ENCODE results near the gene ARHGAP42. TPM values are rescaled to one million over a fixed set of nuclear protein-coding genes. Genes with fewer than 3 reads are reported as not detected.

The ARHGAP42 gene
- total RNA-seq, 1 donor from 2014 or later, result 0.16 TPM

GRCh38 chr11:100830978-100831732, 144.1 kb downstream of the ARHGAP42 start:
- no peak for DNase-seq (ENCODE audit: low spot score)
- intact Hi-C loops (cut with micrococcal nuclease), result no loop called here
- H3K36me3 Mint-ChIP-seq (ENCODE audit: low read depth), result no peaks in the 10 kb centered on the region
- H3K9me3 Mint-ChIP-seq, result no peaks in the 10 kb centered on the region
- H3K27ac Mint-ChIP-seq, result no peak overlapping the region
- no peak overlapping the region for H3K4me3 Mint-ChIP-seq (ENCODE audit: low read depth)
- no peaks in the 10 kb centered on the region for H3K4me1 Mint-ChIP-seq (ENCODE audit: low read depth)
- H3K27me3 Mint-ChIP-seq (ENCODE audit: low read depth), result no peaks in the 10 kb centered on the region

- no peaks in the 10 kb centered on the region for H3K9me3 Mint-ChIP-seq
- H3K27ac Mint-ChIP-seq, result no peak overlapping the region
- H3K4me1 Mint-ChIP-seq (ENCODE audit: low read depth), result no peaks in the 10 kb centered on the region
- no peaks in the 10 kb centered on the region for H3K27me3 Mint-ChIP-seq (ENCODE audit: low read depth)
- DNase-seq (ENCODE audit: low spot score), result no peak
- intact Hi-C loops (cut with micrococcal nuclease), result no loop called here
- H3K36me3 Mint-ChIP-seq (ENCODE audit: low read depth), result no peaks in the 10 kb centered on the region
- no peak overlapping the region for H3K4me3 Mint-ChIP-seq (ENCODE audit: low read depth)
Measured at GRCh38 chr11:100831929-100832494, 144.9 kb downstream of the ARHGAP42 start.

GRCh38 chr11:100832829-100833228, 145.7 kb downstream of the ARHGAP42 start:
- H3K36me3 Mint-ChIP-seq (ENCODE audit: low read depth), result no peaks in the 10 kb centered on the region
- H3K27ac Mint-ChIP-seq, result no peak overlapping the region
- intact Hi-C loops (cut with micrococcal nuclease), result no loop called here
- H3K27me3 Mint-ChIP-seq (ENCODE audit: low read depth), result no peaks in the 10 kb centered on the region
- no peak overlapping the region for H3K4me3 Mint-ChIP-seq (ENCODE audit: low read depth)
- no peaks in the 10 kb centered on the region for H3K9me3 Mint-ChIP-seq
- DNase-seq (ENCODE audit: low spot score), result no peak
- H3K4me1 Mint-ChIP-seq (ENCODE audit: low read depth), result no peaks in the 10 kb centered on the region

GRCh38 chr11:100833276-100833675, 146.2 kb downstream of the ARHGAP42 start:
- Mint-ChIP-seq H3K27ac (no peak overlapping the region), H3K4me3 (ENCODE audit: low read depth) (no peak overlapping the region), H3K9me3 (no peaks in the 10 kb centered on the region), H3K36me3 (ENCODE audit: low read depth) (no peaks in the 10 kb centered on the region), H3K4me1 (ENCODE audit: low read depth) (no peaks in the 10 kb centered on the region), H3K27me3 (ENCODE audit: low read depth) (no peaks in the 10 kb centered on the region)
- intact Hi-C loops (cut with micrococcal nuclease), result no loop called here
- DNase-seq (ENCODE audit: low spot score), result no peak

- Mint-ChIP-seq H3K36me3 (ENCODE audit: low read depth) (no peaks in the 10 kb centered on the region), H3K4me3 (ENCODE audit: low read depth) (no peak overlapping the region), H3K9me3 (peaks cover 4% of the 10 kb centered on the region), H3K4me1 (ENCODE audit: low read depth) (no peaks in the 10 kb centered on the region), H3K27me3 (ENCODE audit: low read depth) (no peaks in the 10 kb centered on the region), H3K27ac (no peak overlapping the region)
- no peak for DNase-seq (ENCODE audit: low spot score)
- intact Hi-C loops (cut with micrococcal nuclease), result no loop called here
Measured at GRCh38 chr11:100835854-100836253, 148.8 kb downstream of the ARHGAP42 start.

GRCh38 chr11:100837311-100837710, 150.2 kb downstream of the ARHGAP42 start:
- H3K27ac Mint-ChIP-seq, result no peak overlapping the region
- intact Hi-C loops (cut with micrococcal nuclease), result no loop called here
- no peaks in the 10 kb centered on the region for H3K4me1 Mint-ChIP-seq (ENCODE audit: low read depth)
- H3K27me3 Mint-ChIP-seq (ENCODE audit: low read depth), result no peaks in the 10 kb centered on the region
- DNase-seq (ENCODE audit: low spot score), result no peak
- no peaks in the 10 kb centered on the region for H3K36me3 Mint-ChIP-seq (ENCODE audit: low read depth)
- peaks cover 4% of the 10 kb centered on the region for H3K9me3 Mint-ChIP-seq
- H3K4me3 Mint-ChIP-seq (ENCODE audit: low read depth), result no peak overlapping the region

GRCh38 chr11:100841711-100842407, 154.8 kb downstream of the ARHGAP42 start:
- H3K36me3 Mint-ChIP-seq (ENCODE audit: low read depth), result no peaks in the 10 kb centered on the region
- intact Hi-C loops (cut with micrococcal nuclease), result no loop called here
- peaks cover 4% of the 10 kb centered on the region for H3K9me3 Mint-ChIP-seq
- DNase-seq (ENCODE audit: low spot score), result no peak
- H3K27ac Mint-ChIP-seq, result no peak overlapping the region
- H3K4me1 Mint-ChIP-seq (ENCODE audit: low read depth), result no peaks in the 10 kb centered on the region
- H3K27me3 Mint-ChIP-seq (ENCODE audit: low read depth), result no peaks in the 10 kb centered on the region
- H3K4me3 Mint-ChIP-seq (ENCODE audit: low read depth), result no peak overlapping the region

GRCh38 chr11:100847696-100848216, 160.7 kb downstream of the ARHGAP42 start:
- no peak overlapping the region for H3K27ac Mint-ChIP-seq
- DNase-seq (ENCODE audit: low spot score), result no peak
- intact Hi-C loops (cut with micrococcal nuclease), result no loop called here
- H3K36me3 Mint-ChIP-seq (ENCODE audit: low read depth), result no peaks in the 10 kb centered on the region
- H3K27me3 Mint-ChIP-seq (ENCODE audit: low read depth), result no peaks in the 10 kb centered on the region
- no peak overlapping the region for H3K4me3 Mint-ChIP-seq (ENCODE audit: low read depth)
- no peaks in the 10 kb centered on the region for H3K9me3 Mint-ChIP-seq
- no peaks in the 10 kb centered on the region for H3K4me1 Mint-ChIP-seq (ENCODE audit: low read depth)

- H3K9me3 Mint-ChIP-seq, result no peaks in the 10 kb centered on the region
- no peaks in the 10 kb centered on the region for H3K36me3 Mint-ChIP-seq (ENCODE audit: low read depth)
- intact Hi-C loops (cut with micrococcal nuclease), result no loop called here
- H3K27ac Mint-ChIP-seq, result no peak overlapping the region
- H3K4me3 Mint-ChIP-seq (ENCODE audit: low read depth), result no peak overlapping the region
- no peaks in the 10 kb centered on the region for H3K4me1 Mint-ChIP-seq (ENCODE audit: low read depth)
- H3K27me3 Mint-ChIP-seq (ENCODE audit: low read depth), result no peaks in the 10 kb centered on the region
- no peak for DNase-seq (ENCODE audit: low spot score)
Measured at GRCh38 chr11:100849009-100849900, 162.2 kb downstream of the ARHGAP42 start.

GRCh38 chr11:100849901-100850235, 162.8 kb downstream of the ARHGAP42 start:
- Mint-ChIP-seq H3K27me3 (ENCODE audit: low read depth) (no peaks in the 10 kb centered on the region), H3K4me3 (ENCODE audit: low read depth) (no peak overlapping the region), H3K4me1 (ENCODE audit: low read depth) (no peaks in the 10 kb centered on the region), H3K9me3 (no peaks in the 10 kb centered on the region), H3K27ac (no peak overlapping the region), H3K36me3 (ENCODE audit: low read depth) (no peaks in the 10 kb centered on the region)
- DNase-seq (ENCODE audit: low spot score), result no peak
- intact Hi-C loops (cut with micrococcal nuclease), result no loop called here

GRCh38 chr11:100851147-100851546, 164.1 kb downstream of the ARHGAP42 start:
- Mint-ChIP-seq H3K27me3 (ENCODE audit: low read depth) (no peaks in the 10 kb centered on the region), H3K4me3 (ENCODE audit: low read depth) (no peak overlapping the region), H3K27ac (no peak overlapping the region), H3K9me3 (no peaks in the 10 kb centered on the region), H3K36me3 (ENCODE audit: low read depth) (no peaks in the 10 kb centered on the region), H3K4me1 (ENCODE audit: low read depth) (no peaks in the 10 kb centered on the region)
- intact Hi-C loops (cut with micrococcal nuclease), result no loop called here
- DNase-seq (ENCODE audit: low spot score), result no peak

GRCh38 chr11:100851584-100852152, 164.6 kb downstream of the ARHGAP42 start:
- H3K36me3 Mint-ChIP-seq (ENCODE audit: low read depth), result no peaks in the 10 kb centered on the region
- H3K9me3 Mint-ChIP-seq, result no peaks in the 10 kb centered on the region
- H3K27me3 Mint-ChIP-seq (ENCODE audit: low read depth), result no peaks in the 10 kb centered on the region
- intact Hi-C loops (cut with micrococcal nuclease), result no loop called here
- H3K4me1 Mint-ChIP-seq (ENCODE audit: low read depth), result no peaks in the 10 kb centered on the region
- DNase-seq (ENCODE audit: low spot score), result no peak
- no peak overlapping the region for H3K27ac Mint-ChIP-seq
- H3K4me3 Mint-ChIP-seq (ENCODE audit: low read depth), result no peak overlapping the region

Measured in activated T-helper 2 cell treated with anti-CD3 and anti-CD28 coated beads, Interferon-gamma antibody, Interleukin-2, Interleukin-4, amounts not matched to agents 10 μg/mL and 5 μg/mL and 100 μg/mL, durations not matched to agents 14 hours and 24 hours and 36 hours (primary cell).